GM21515 (cell line): ENCODE data around the gene GARIN3.

Source experiments
- ATAC-seq: cut with Tn5 transposase; IDR thresholded peaks from one replicate; pipeline ENCODE4 v1.9.1; 2021; ENCODE audit not compliant: unreplicated experiment

Gene GARIN3

DNA sequence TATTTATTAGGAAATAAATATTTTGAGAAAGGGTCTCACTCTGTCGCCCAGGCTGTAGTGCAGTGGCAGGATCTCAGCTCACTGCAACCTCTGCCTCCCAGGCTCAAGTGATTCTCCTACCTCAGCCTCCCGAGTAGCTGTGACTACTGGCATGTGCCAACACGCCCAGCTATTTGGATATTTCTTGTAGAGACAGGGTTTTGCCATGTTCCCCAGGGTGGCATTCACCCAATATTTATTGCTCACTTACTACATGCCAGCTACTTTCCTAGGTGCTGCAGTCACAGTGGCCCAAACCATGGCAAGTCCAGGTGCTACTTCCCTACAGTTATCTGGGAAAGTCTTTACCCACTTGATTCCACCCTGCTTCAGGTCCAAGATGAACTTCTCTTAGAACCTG is 15.1 kb downstream of the GARIN3 start:
- ATAC-seq, result no peak

GRCh38 chr5:157148734-157149615 is 17.1 kb downstream of the GARIN3 start:
- peak; percentile 71 for ATAC-seq

DNA sequence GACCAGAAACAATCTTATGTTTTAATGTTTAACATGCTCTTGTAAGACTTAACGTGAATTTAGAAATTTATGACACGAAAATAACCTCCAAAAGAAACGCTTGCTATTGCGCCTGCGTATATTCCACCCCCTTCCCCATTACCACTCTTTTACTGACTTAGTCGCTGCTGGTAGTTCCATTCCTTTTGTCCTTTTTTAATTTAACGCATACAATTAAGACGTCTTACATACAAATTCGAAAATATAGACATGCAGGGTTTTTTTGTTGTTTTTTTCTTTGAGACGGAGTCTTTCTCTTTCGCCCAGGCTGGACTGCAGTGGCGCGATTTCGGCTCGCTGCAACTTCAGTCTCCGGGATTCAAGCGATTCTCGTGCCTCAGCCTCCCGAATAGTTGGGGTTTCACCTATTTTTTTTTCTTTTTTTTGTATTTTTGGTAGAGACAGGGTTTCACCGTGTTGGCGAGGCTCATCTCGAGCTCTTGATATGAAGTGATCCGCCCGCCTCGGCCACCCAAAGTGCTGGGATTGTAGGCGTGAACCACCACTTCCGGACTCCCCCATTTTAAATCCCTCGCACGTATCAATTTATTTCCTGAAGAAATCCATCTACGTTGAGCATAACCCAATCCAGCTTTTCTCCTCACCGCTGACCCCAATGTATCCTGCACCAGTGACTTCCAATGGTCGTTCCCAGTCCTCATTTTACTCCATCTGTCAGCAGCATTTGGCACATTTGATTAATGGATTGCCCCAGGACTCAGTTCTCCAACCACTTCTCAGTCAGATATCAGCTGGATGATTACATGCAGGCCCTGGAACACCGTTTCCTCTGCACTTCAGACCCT is 22.7 kb downstream of the GARIN3 start:
- ATAC-seq, result peak; percentile 41

DNA sequence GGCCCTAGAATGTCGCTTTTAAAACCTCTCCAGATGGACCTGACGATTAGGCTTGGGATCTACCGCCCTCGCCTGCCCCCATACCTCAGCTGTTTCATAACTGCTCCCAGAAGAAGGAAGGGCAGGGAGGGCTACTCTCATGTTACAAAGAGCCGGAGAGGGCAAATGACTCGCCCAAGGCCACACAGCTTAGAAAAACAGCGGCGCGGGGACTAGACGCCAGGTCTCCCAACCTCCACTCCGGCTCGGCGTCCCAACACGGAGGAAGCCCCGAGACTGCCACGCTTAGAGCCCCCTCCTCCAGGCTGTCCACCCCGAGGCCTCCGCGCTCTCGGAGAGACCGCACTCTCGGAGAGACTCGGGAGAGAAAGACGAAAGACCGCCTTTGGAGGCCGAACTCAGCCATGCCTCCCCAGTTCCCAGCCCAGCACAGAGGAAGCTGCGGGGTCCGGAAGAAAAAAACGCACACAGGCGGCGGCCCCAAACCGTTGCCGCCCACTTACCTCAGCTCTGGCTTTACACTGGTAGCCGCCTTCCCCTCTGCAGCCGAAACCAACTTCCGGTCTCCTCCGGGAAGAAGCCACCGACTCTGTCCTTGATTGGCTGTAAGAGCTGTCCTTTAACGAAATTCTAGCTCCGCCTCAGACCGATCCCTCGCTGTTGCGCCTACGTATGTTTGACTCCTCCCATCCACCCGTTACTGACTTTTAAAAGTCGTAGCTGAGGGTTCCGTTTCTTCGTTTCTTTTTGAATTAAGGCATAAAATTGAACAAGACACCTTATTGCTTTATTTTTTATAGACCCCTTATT is 23.5 kb downstream of the GARIN3 start, which contains the start of gene MED7:
Gene MED7 (minus strand): TSS at position 549 of the 810 bp plus-strand sequence. CDS start 3,434 bp downstream, outside the sequence.
- peak; percentile 100 for ATAC-seq

- no peak for ATAC-seq
Observed at GRCh38 chr5:157137691-157138090, 28.4 kb downstream of the GARIN3 start.

DNA sequence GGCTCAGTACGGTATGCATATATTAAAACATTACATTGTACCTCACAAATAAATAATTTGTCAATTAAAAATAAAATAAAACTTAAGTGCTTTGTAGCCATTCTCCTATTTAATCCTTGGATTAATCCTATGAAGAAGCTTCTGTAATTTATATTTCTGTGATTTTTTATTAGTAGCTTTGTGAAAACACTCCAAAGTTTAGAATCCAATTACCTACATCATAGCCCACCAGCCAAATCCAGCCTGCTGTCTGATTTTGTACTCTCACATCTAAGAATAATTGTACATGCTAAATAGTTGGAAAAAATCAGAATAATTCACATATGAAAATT is 33.8 kb downstream of the GARIN3 start:
- ATAC-seq, result no peak

DNA sequence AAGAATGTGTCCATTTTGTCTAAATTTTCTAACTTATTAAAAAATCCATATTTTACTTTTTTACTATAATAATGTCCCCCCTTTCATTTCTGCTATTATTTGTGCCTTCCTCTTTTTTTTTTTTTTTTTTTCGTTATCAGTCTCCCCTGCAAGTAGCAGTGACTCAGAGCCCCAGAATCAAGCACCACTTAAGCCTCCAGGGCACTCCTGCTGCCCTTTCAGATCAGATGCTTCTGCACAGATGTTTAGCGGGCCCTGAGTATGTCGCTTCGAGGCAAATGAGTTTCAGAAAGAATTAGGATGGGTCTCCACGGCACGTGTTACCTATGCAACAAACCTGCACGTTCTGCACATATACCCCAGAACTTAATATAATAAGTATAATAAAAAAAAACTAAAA is 35.1 kb downstream of the GARIN3 start:
- peak; percentile 59 for ATAC-seq

- no peak for ATAC-seq
Observed at GRCh38 chr5:157121709-157122108, 44.4 kb downstream of the GARIN3 start.

DNA sequence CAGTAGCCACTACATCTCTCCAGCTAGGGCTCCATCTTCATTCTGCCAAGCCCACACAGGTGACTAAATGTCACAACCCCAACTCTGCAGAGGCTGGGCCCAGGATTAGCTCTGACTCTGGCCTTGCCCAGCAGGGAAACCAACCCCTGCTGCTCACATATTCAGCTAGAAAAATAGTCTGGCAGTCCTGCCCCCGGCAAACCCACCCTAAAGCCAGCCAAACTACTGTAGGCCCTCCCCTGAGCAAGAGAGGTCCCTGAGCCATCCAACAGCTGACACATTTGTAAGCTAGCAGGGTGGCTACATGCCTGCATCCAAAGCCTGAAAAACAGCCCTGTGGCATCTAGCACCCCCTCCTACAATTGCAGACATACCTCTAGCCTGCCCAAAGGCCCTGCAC is 46.0 kb downstream of the GARIN3 start:
- no peak for ATAC-seq

DNA sequence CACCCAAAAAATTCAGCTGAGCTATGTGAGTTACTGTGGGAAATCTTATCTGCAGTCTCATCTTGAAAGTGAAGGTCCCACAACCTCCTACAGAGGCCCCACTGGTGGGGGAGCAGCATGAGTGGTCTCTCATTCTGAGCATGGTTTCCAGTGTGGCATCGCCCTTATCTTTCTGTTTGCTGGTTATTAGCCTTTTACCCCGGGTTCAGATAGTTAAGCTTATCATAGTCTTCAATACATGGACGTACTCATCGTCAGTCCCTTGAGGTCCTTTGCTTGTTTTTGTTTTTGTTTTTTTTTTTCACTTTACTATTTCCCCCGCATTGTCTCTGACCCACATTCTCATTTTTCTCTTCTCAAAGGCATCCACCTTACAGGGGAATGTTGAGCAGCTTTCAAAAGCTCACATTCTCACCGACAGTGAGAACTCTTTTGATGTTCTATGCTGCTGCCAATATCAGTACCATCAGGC is 49.5 kb downstream of the GARIN3 start:
- peak; percentile 72 for ATAC-seq

GRCh38 chr5:157115502-157115901 is 50.6 kb downstream of the GARIN3 start:
- ATAC-seq, result no peak

DNA sequence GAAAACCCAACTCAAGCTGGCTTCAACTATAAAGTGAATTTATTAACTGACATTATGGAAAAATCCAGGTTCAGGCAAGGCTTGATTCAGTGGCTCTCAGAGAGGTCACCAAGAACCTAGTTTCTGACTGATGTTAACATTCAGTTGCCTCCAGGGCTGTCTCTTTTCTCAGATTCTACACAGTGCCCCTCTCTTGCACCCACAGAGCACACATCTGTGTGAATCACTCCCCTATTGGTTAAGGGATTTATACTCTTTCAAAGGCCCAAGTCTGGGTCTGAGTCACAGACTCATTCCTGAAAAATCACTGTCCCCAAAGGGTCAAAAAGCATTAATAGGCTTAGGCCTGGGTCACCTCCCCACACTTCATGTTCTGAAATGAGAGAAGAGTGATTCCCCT is 51.1 kb downstream of the GARIN3 start:
- ATAC-seq, result no peak

GRCh38 chr5:157113002-157113401 is 53.1 kb downstream of the GARIN3 start:
- no peak for ATAC-seq
